Right renal cortex interstitium (tissue), 3 donors: ENCODE results near the gene METTL23. TPM values are rescaled to one million over a fixed set of nuclear protein-coding genes. Genes with fewer than 3 reads are reported as not detected.
"Not testable (repeated sequence)": the region's sequence is repeated elsewhere in the genome, so short reads cannot be mapped to it uniquely, and the experiment has no call there.

ENCODE experiments used
- DNase-seq, 3 donors: peaks; one replicate each; pipeline ENCODE4 v3.0.0-alpha.2; 2013; ENCODE audit warnings: low read depth in 3 of 3, low spot score in 2 of 3
- polyA plus RNA-seq, 3 donors: library from polyadenylated mRNA; unstranded; fragments of 120-200 nt; gene quantifications; one replicate each; pipeline ENCODE4 v1.2.1, GENCODE V29; 2013; ENCODE audit not compliant: insufficient read length in 3 of 3

The METTL23 gene
- polyA plus RNA-seq, 3 donors = 43.3 to 47.3 (median 44.8) TPM

GRCh38 chr17:76691379-76692191 lies 35.1 kb upstream of the METTL23 start:
- no peak for DNase-seq

GRCh38 chr17:76695059-76695831 lies 31.4 kb upstream of the METTL23 start:
- no peak for DNase-seq

DNA sequence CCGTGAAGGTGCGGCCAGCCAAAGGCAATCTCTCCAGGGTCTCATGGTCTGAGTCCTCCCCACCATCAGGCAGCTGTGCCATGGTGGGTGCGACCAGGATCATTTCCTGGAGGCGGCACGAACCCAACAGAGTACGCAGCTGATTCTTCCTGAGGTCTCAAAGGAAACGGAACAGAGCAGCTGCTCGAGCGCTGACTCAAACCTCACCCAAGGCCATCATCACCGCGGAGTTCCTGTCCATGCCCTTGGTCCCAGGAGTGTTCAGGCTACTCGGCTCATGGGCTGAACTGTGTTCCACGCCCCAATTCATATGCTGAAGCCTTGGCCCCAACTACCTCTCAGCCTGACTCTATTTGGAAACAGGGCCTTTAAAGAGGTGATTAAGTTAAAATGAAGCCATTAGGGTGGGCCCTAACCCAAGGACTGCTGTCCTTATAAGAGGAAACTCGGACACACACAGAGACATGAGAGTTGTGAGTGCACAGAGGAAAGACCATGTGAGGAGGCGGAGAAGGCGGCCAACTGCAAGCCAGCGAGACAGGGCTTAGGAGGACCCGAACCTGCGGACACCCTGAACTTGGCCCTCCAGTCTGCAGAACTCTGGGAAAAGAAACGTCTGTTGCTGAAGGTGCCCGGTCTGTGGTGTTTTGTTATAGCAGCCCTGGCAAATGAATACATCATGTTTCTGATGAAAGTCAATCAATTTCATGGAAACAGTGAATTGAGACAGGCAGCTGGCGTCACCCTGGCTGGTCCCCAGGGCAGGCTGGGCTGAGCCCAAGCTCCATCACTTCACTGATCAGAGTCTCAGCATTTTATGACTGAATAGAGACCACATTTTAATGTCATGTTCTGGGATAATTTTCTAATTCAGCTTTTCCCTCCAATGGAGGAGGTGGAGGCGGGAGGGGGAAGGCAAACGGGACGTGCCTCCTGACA lies 29.6 kb upstream of the METTL23 start:
- no peak for DNase-seq

DNA sequence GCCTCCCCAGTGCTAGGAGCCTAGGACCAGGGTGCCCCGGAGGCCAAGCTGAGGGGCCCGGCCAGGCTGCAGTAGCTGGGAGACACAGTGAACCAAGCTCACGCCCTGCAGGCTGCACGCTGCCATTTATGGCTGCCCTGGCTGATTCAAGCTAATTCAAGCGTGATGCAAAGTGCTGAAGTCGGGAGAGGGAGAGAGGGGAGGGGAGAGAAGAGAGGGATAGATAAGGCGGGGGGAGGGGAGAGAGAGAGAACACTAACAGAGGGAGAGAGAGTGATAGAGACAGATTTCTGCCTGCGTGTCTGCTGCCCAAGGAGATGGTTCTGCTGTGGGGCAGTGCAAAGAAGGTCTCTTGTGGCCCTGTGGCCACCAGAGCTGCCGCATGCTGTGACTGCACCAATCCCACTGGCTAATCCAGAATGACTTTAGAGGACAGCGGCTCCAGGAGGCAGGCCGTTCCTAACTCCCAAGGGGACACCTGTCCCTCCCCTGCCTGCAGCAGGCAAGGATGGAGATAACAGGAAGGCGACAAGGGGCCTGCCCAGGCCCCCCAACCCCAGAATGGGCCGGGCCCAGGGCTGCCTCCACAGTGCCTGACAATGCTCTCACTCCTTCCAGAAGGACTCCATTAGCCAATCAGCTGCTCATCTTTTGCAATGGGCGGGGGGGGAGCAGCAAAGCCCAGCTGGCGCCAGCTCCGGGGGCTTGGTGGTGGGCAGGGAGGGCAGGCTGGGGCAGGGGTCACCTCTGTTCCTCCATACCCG lies 28.8 kb upstream of the METTL23 start:
- DNase-seq = no peak

DNA sequence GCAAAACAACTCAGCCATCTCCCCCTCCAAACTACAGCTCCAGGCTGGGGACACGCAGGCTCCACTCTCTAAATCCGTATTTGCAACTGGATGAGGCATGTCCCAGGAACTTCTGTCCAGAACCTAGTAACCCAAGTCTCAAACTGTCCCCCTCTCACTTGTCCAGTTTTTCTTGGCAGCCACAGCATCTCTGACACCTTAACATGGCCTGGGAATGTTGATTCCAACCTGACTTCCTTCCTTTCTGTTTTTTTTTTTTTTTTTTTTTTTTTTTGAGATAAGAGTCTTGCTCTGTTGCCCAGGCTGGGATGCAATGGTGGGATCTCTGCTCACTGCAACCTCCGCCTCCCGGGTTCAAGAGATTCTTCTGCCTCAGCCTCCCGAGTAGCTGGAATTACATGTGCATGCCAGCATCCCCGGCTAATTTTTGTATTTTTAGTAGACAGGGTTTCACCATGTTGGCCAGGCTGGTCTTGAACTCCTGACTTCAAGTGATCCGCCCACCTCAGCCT lies 28.1 kb upstream of the METTL23 start:
- not testable (repeated sequence) for DNase-seq

GRCh38 chr17:76700270-76700616 lies 26.4 kb upstream of the METTL23 start:
- DNase-seq = no peak

DNA sequence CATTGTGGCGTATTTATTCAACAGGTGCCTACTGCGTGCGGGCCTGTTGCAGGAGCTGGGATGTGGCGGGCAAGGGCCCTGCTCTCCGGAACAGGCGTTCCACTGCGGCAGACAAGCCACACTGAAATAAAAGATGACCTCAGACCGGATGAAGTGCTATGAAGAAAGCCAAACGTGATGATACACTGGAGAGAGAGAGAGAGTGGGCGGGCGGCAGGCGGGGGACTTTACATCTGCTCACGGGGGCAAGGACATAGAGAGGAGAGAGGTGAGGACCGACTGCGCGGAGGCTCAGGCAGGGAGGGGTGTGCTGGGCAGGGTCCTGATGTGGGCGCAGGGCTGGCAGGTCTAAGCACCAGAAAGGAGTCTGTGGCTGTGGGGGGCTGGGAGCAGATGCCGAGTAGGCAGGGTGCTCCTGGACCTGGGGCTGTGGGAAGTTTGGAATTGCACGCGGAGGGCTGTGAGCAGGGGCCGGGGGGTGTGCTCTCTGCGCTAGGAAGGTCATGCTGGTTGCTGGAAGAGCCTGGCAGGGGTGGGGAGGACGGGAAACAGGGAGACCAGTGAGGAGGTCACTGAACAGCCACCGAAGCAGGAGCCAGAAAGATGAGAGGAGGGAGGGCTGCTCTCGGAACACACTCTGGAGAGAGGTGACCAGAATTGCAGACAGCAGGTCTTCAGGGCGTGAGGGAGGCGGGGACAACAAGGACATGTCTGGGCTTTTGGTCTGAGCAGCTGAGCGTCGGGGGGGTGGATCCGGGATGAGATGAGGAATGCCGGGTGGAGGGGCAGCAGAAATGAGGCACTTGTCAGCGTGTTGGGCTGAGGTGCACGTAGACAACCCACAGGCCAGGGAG lies 25.8 kb upstream of the METTL23 start:
- no peak for DNase-seq

DNA sequence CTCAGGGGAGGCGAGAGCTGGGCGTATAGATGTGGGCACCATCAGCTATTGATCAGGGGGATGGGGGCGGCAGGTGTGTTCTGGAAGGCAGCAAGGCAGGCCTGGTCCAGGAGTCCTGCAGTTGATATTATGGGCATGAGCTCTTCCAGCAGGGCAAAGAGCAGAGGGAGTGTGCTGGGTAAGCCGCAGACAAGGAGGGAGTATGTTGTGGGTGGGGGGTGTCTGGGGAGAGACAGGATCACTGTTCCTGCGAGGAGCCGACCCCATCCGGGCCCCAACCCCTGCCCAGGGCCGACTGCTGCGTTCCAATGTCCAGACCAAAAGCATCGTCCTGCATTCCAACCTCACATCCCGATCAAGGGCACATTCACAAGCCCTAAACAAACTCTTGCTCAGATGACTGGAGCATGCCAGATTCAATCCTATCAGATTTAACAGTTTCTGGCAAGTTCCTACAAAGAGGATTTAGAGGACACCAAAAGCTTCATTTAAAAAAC lies 25.1 kb upstream of the METTL23 start:
- no peak for DNase-seq

- no peak for DNase-seq
These were observed 24.6 kb upstream of the METTL23 start for GRCh38 chr17:76702076-76702475.

DNA sequence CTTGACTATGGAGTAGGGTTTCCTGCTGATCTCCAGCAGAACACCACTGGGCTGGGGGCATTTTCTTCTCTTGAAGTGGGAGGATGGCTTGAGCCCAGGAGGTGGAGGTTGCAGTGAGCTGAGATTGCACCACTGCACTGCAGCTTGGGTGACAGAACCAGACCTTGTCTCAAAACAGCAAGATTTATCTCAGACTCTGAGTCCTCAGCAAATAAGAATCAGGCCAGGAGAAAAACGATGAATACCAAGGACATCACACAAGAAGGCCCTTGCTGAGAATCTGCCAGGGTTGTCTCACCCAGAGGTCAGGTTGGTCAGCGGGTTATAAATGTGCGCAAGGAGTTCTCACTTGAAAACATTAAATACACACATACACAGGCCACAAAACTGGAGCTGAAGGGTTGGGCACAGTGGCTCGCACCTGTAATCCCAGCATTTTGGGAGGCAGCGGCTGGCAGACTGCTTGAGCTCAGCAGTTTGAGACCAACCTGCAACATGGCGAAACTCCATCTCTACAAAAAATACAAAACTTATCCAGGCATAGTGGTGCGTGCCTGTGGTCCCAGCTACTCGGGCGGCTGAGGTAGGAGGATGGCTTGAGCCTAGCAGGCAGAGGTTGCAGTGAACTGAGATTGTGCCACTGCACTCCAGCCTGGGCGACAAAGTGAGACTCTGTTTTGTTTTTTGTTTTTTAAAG lies 23.6 kb upstream of the METTL23 start:
- no peak for DNase-seq

- DNase-seq = no peak
These were observed 21.8 kb upstream of the METTL23 start for GRCh38 chr17:76704805-76705204.

DNA sequence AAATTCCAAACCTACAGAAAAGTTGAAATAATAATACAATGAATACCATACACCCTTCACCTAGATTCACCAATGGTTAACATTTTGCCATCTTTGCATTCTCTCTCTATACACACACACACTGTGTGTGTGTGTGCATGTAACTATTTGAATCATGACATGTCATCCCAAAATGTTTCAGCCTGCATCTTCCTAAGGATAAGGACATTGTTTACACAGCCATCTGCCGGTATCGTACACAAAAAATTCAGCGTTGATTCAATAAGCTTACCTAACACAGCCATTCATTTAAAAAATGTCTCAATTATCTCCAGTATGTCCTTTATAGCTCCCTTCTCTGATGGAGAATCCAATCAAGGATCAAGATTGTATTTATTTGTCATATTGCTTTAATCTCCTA lies 19.8 kb upstream of the METTL23 start:
- DNase-seq = no peak

DNA sequence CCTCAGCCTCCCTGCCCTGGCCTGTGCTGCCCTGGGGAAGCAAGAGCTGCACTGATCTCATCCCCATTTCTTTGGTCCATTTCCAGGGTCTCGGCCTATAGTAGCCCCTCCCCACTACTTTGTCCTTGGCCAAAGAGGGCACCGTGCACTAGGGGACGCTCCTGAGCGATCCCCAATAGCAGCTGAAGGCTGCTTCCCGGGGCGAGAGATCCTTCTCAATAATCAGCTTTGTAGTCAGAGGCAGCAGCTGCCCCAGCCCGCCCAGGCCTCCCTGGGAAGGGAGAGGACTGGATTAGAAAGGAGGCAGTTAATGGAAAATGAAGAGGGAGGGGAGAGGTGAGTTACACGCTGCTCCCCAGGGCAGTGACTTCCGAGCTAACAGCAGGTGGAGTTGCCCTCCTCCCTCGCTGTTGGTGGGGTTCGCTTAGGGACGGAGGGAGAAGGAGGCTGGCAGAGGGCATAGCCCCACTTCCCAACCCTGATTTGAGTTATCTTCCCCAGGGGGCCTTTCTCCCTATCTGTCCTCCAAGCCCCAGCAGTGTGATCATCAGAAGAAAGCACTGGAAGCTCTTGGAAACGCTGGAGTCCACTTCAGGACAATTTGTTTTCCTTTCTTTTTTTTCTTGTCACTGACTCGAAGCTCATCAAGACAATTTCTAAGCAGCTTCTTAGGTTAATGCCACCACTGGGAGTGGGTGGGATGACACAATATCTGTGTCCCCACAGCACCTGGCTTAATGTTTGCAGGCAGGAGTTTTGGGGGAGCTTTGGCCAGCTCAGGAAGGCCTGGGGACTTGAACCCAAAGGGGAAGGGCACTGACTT lies 18.4 kb upstream of the METTL23 start:
- no peak for DNase-seq

GRCh38 chr17:76709077-76709950 lies 17.3 kb upstream of the METTL23 start:
- DNase-seq = no peak

GRCh38 chr17:76709951-76710862 lies 16.4 kb upstream of the METTL23 start:
- DNase-seq = not testable (repeated sequence)
